Mucosa of gallbladder (tissue), 1 donor: ENCODE data around the gene MAP1B. TPM values are rescaled to one million over a fixed set of nuclear protein-coding genes. Genes with fewer than 3 reads are reported as not detected.
"Not testable (repeated sequence)": the region's sequence is repeated elsewhere in the genome, so short reads cannot be mapped to it uniquely, and the experiment has no call there.

Source experiments
- DNase-seq: peaks from one replicate; pipeline ENCODE4 v3.0.0-alpha.2; 2020; ENCODE audit warnings: low spot score
- total RNA-seq: library from RNA; stranded (reverse); gene quantifications from one replicate; pipeline ENCODE4 v1.2.1, GENCODE V29; 2021
- donor health status: DM: no; HTN: no; CAD: no.

Gene MAP1B
- total RNA-seq, result 81.3 TPM

- DNase-seq, result peak; percentile 16
Measured at GRCh38 chr5:72107131-72107900, at the start of gene MAP1B. Gene MAP1B, plus strand, starts transcription at chr5:72107475. Its CDS starts 57 bp downstream, at chr5:72107532.

GRCh38 chr5:72057816-72058215, 49.5 kb upstream of the MAP1B start:
- DNase-seq, result no peak

- DNase-seq, result no peak
Measured at GRCh38 chr5:72063219-72063819, 44.0 kb upstream of the MAP1B start.

DNA sequence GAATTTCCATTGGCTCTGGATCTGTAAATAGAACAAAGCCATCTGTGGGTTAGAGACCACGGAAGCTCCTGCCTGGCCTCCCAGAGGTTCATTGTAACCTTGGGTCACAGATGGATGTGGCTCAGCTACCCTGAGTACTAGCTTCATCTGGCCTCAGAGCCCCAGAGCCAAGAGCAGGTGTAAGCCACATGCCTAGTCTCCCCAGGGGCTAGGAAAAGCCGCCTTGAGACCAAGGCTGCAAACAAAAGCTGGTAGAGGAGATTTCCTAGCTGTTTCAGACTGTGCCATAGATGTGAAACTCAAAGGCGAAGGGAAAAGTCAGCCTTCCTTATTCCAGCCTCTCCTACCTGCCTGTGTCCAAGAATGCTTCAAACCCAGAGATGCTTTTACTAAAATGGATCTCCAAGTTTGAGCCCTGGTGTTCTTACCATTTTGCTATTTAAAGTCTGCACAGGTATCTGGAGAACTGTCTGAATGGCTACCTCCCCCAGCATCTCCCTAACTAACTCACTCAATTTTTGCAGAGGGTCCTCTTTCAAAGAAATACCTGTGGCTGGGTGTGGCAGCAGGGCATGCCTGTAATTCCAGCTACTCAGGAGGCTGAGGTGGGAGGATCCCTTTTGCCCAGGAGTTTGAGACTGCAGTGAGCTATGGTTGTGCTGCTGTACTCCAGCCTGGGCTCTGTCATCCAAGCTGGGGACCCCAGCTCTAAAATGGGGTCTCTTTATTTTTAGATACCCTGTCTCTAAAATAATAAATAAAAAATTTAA, 42.3 kb upstream of the MAP1B start:
- no peak for DNase-seq

DNA sequence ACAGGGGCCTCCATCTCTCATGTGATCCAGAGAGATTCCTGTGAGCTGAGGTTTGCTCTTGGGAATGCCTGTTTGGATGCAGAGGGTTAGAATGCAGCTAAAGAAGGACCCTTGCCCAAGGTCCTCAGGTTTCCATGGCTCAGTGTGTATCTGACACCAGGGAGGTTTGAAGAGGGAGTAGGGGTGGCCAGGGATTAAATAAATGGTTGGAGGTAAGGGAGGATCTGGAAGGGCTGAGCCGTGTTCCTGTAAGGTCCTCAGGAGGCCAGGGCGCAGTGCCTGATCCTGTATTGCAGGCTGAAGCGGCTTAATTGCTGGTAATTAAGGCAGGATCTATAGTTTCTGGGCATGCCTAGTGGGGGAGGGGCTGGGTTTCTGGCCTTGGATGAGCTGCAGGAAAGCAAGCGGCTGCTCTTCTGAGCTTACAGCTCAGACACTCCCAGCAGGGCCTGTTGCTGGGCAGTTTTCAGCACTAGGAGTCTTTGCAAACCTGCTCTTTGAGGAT, 41.5 kb upstream of the MAP1B start:
- no peak for DNase-seq

GRCh38 chr5:72066705-72067107, 40.6 kb upstream of the MAP1B start:
- DNase-seq, result no peak

DNA sequence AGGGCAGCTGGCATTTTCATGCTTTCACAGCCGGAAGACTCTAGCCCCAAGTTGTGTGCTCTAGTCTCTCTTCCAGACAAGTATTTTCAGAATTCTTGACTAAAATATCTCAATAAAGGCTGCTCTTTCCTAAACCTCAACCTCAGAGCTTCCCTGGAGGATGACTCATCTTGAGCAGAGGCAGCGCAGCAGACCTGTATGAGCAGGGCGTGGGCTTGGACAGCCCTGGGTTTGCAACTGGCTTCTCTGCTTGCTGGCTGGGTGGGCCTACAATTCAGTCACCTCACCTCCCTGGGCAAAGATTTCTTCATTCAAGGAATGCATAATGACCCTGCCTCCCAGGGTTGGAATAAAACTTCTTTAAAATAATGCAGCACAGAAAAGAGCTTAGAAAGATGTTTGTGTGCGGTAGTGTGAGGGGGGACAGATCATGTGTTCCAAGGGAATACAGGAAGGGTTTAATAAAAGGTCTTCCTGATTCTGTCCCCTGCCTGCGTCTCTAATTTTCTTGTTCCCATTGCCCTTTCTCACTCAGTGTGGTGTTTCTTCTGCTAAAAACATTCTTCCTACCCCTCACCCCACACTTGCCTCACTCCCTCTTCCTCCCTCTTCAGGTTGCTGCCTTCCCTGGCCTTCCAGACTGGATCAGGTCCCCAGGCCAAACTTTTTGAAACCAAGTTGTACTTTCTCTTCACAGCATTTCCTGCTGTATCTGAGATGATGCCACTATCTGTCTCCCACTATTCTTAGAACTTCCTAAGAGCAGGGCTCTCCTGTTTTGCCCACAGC, 39.4 kb upstream of the MAP1B start:
- no peak for DNase-seq

DNA sequence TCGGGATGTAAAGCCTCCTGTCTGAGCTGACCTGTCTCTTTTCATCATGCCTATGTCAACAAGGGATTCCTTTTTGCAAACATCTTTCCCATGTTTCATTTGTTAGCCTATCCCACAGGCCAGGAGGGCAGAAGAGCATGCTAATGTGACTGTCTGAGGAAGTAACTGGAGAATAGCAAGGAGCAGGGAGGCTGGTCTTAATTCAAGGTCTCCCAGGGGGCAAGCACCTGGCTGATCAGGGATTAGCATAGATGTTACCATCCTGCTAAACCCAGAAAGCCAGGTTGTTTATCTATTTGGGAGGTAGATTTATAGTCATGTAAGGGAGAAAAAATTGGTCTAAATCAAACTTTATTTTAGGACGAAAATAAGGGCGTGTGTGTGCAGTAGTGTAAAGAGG, 36.7 kb upstream of the MAP1B start:
- no peak for DNase-seq

- DNase-seq, result no peak
Measured at GRCh38 chr5:72071906-72072305, 35.4 kb upstream of the MAP1B start.

- DNase-seq, result no peak
Measured at GRCh38 chr5:72074251-72074650, 33.0 kb upstream of the MAP1B start.

GRCh38 chr5:72075461-72075860, 31.8 kb upstream of the MAP1B start:
- DNase-seq, result no peak

DNA sequence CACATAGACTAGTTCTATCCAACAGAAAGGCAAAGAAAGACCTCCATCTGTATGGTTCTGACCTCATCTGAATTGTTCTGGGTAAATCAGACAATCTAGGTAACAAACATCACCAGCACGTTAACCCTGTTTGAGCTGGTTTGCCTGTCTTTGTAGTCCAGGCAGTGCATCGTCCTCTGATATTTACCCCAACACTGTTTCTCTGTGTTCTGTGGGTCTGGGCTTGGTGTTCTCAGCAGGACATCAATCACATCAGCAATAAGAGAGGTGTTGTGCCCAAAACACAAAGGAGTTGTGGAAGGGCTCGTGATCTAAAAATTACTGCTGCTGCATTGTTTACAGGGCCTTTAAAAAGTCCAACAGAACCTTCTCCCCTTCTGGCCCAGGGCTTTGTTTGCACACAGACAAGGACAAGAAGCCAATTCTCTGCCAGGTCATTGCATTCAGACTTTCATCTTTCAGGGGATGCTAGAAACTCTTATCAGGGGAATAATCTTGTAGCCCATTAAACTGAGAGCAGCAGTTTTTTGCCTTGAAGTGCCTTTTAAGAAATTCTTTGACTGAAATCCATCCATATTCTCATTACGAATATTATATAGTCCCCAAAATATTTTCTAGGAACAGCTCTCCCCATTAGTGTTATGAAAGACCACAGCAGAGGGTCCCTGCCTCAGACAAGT, 30.5 kb upstream of the MAP1B start:
- no peak for DNase-seq

DNA sequence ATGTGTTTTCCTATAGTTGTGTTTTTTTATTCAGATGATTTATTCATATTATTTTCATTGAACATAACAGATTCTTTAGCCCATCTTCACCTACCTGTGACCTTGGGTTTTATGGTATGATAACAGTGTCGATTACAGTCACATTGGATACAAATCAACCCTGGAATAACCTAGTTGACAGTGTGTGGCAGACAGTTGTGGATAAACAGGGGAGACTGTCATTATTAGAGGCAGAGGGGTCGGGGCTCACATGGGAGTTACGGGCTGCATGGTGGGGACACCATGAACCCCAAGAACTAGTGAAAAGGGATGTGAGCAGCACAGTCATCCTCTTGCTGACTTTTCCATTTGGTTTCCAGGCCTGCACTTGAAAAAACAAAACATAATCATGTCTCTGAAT, 29.9 kb upstream of the MAP1B start:
- DNase-seq, result no peak

DNA sequence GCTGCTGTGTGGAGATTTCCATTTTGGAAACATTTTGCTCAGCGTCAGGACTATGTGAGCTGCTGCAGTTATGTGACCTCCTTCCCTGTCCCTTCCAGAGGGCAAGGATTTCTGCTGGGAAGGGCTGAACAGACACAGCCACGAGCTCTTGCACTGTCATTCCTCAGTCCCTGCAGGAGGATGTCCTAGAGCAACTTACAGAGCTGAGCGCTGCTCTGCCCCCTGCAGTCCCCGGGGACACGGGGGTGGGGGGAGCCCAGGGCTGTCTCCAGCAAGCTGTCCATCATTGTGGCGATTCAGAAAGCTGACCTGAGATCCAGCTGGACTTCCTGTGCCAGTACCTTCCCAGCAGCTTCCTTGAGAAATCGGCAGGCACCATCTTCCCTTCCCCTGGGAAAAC, 28.0 kb upstream of the MAP1B start:
- no peak for DNase-seq

GRCh38 chr5:72082048-72082447, 25.2 kb upstream of the MAP1B start:
- no peak for DNase-seq

- DNase-seq, result no peak
Measured at GRCh38 chr5:72084876-72085275, 22.4 kb upstream of the MAP1B start.

DNA sequence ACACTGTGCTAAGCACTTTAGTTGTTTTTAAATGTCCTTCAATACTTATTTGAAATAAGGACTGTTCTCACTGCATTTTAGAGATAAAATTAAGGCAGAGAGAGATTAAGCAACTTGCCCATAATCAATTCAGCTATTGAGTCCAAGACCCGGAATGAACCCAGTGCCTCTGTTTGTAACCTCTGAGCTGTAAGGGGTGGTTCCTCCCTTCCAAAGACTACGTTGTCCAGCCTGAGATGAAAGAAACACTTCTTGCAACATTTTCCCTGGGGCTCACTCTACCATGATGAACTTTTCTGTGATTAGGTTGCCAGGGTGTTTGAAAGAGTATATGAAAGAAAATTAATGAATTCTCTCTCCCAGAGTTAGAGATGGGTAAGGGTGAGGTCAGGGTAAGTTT, 22.0 kb upstream of the MAP1B start:
- DNase-seq, result no peak

DNA sequence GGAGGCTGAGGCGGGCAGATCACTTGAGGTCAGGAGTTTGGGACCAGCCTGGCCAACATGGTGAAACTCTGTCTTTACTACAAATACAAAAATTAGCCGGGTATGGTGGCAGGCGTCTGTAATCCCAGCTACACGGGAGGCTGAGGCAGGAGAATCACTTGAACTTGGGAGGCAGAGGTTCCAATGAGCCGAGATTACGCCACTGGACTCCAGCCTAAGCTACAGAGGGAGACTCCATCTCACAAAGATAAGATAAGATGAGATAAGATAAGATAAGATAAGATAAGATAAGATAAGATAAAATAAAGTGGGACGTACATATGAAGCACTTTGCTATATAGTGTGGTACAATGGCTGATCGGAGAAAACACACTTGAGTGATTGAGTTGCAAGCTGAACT, 17.6 kb upstream of the MAP1B start:
- DNase-seq, result not testable (repeated sequence)

DNA sequence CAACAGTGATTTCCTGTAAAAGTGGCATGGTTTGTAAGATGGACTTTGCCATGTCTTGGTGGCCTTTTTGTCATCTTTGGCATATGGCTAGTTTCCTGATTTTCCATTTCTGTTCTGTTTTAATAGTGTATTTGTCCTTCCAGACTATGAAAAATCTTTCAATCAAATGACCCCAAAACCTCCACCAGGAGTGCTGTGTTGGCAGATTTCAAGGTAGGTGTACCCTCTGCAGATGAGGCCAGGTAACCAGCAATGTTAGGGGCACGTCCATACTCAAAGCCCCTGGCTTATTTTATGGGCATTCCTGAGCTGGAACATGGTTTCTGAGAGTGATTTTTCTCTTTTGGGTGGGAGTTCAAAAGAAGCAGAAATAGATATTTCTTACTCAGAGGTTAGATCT, 15.2 kb upstream of the MAP1B start:
- DNase-seq, result no peak

DNA sequence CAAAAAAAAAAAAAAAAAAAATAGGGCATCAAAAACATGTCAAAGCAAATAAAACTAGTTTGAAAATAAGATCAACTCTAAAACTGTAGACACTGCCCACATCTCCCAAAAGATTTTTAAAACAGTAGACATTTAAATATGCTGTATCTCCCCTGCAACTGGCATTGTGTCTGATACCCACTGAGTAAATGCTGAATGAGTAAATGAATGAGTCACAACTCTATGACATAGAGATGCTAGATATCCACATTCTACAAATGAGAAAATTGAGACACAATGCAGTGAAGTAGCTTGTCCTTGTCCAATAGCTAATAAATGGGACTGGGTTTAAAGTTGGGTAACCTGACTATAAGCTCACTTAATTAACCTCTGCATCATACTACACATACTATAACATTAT, 14.1 kb upstream of the MAP1B start:
- no peak for DNase-seq

GRCh38 chr5:72093824-72094223, 13.5 kb upstream of the MAP1B start:
- DNase-seq, result no peak
